Central memory CD4-positive, alpha-beta T cell (primary cell): Measurements from ENCODE around the gene BIRC6.
"Not testable (repeated sequence)": the region's sequence is repeated elsewhere in the genome, so short reads cannot be mapped to it uniquely, and the experiment has no call there.

Experiments
- DNase-seq: peaks from one replicate; pipeline ENCODE4 v3.0.0; 2022

The BIRC6 gene

GRCh38 chr2:32522770-32523169, 165.9 kb downstream of the BIRC6 start:
- no peak for DNase-seq

DNA sequence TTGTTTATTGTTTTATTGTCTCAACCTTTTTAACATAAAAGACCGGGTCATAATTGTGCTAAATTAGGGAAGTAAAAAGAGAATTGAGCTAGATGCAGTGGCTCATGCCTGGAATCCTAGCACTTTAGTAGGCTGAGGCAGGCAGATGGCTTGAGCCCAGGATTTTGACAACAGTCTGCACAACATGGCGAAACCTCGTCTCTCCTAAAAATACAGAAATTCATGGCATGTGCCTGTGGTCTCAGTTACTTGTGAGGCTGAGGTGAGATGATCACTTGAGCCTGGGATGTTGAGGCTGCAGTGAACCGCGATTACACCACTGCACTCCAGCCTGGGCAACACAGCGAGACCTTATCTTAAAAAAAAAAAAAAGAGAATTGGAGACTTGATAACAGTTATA, 166.9 kb downstream of the BIRC6 start:
- DNase-seq: no peak

- no peak for DNase-seq
Observed at GRCh38 chr2:32532341-32532740, 175.5 kb downstream of the BIRC6 start.

GRCh38 chr2:32532961-32533360, 176.1 kb downstream of the BIRC6 start:
- no peak for DNase-seq

GRCh38 chr2:32534831-32535230, 178.0 kb downstream of the BIRC6 start:
- DNase-seq: no peak

DNA sequence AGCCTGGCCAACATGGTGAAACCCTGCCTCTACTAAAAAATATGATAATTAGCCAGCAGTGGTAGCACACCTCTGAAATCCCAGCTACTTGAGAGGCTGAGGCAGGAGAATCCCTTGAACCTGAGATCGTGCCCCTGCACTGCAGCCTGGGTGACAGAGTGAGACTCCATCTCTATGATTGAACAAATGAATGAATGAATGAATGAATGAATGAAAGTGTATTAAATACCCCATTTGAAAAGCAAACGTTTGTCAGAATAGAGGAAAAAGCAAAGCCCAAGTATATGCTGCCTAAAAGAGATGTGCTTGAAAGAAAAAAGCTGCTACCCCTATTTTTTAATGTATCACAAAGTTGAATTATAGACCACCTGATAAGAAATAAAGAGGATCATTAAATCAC, 181.9 kb downstream of the BIRC6 start:
- DNase-seq: no peak

DNA sequence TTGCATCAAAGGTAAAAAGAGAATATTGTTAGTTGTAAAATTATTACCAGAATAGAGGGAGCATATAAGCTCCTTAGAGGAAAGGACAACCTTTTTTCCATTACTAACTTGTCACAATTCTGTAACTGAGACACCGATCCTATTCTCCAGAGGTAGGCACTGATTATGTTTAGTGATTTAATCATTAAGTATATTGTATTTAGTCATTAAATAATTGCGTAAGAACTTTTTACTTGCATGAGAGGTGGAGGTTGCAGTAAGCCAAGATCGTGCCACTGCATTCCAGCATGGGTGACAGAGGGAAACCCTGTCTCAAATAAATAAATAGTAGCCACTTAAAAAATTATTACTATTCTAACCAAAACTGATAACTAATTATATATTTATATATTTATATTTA, 195.7 kb downstream of the BIRC6 start:
- DNase-seq: not testable (repeated sequence)

- DNase-seq: peak; percentile 17
Observed at GRCh38 chr2:32553829-32554432, 197.1 kb downstream of the BIRC6 start.

DNA sequence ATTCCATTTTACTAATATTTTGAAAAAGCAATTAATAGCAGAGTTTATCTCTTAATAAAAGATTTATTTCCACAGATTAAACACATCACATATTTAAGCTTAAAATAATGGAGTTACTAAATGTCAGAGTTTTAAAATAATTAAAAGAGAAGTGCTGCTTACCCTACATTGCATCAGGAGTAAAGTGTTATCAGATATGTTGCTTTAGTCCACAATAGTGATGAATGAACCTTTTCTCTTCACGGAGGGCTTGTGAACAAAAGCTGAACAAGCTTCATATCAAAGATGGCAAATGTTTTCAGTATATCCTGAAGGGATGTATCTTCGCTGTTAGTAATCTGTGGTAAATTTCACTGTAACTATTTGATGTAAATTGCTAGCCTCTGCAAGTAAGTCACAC, 201.7 kb downstream of the BIRC6 start:
- no peak for DNase-seq

DNA sequence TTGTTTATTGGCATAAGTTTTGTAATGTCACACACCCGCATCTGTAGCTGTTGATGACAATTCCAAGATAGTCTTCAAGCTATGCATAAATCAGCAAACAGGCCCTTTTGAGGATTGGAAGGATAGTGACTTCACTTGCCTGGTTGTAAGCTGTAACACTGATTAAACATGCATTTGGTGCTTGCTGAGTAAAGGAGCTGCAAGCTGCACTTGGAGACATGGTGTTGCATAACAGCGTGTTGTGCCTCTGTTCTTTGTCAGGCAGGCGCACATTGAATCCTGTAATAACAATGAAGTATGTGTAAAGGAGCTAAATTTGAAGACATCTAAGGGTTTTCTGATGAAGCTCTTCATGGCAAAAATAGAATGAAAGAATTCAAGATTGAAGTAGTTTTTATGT, 202.3 kb downstream of the BIRC6 start:
- DNase-seq: no peak

- DNase-seq: no peak
Observed at GRCh38 chr2:32562906-32563305, 206.1 kb downstream of the BIRC6 start.

- no peak for DNase-seq
Observed at GRCh38 chr2:32564417-32565035, 207.7 kb downstream of the BIRC6 start.

DNA sequence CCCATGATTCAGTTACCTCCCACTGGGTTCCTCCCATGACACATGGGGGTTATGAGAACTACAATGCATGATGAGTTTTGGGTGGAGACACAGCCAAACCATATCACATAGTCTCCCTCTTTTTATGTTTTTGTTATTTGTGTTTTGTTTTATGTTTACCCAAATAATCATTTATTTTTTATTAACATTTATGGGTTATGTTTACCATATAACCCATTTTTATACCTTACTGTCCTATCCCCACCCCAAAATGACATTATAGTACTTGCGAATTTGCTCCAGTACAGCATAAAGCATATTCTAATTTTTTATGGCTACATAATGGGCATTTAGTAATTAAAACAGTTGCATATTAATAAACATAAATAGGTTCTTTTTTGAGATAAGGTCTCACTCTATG, 209.1 kb downstream of the BIRC6 start:
- DNase-seq: no peak

GRCh38 chr2:32572030-32572429, 215.2 kb downstream of the BIRC6 start:
- no peak for DNase-seq

DNA sequence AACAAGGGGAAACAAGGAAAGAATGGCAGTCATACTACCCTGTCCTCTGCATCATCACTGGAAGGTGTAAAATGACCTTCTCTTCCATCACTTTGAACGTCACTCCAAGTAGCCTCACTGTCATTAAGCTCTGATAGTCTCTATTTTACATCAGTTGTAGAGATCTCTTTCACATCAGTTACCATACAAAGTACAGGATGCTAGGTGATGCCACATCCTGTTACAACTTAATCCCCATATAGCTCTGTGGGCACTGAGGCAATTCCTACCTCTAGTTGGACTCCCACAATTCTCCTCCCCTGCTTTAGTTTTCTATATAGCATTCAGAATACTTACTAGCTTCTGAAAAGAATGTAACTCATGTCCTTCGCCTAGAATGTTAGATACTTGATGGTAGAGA, 215.9 kb downstream of the BIRC6 start:
- DNase-seq: peak; percentile 9

DNA sequence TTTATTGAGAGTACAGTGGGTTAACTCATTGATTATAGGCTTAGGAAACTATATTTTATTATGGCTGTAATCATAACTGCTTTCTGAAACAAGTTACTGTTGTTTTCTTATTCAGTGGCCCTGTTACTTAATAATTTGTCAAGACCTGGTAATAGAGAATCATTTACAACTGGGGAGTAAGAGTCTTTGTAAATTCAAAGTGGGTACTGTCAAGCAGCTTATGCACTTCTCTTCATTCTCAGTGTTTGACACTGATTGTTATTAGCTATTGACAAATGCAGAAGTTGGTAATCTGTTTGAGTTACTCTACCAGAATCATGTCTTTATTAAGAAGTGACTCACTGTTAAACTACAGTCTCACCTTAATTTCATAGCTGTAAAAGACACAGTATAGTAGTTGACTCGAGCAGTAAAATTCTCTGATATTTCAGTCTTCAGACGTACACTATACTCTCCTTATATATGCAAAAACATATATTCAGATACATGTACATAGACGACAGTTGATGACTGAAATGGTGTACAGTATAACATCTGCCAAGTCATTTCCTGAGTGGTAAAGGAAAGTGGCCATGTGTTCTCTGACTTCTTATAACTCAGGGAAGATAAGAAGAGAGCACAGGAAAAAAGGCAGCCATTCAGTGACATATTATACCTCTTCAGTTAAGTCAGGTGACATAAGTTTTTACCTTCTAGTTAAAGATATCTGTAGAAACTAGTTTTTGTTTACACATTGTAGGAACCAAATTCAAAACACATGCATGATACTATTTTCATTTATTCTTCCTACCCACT, 235.0 kb downstream of the BIRC6 start:
- peak; percentile 6 for DNase-seq

DNA sequence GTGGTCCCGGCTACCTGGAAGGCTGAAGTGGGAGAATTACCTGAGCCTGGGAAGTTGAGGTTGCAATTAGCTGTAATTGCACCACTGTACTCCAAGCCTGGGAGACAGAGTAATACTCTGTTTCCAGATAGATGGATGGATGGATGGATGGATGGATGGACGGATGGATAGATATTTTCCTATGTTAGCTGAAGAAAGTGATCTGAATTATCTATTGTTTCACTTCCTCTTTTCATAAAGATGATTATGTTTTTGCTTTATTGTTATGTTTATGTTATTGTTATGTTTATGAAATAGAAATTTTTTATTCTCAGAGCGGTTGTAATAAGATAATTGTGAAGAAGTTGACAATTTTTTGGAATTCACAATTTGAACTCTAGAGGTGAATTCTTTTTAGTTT, 237.8 kb downstream of the BIRC6 start:
- DNase-seq: no peak

DNA sequence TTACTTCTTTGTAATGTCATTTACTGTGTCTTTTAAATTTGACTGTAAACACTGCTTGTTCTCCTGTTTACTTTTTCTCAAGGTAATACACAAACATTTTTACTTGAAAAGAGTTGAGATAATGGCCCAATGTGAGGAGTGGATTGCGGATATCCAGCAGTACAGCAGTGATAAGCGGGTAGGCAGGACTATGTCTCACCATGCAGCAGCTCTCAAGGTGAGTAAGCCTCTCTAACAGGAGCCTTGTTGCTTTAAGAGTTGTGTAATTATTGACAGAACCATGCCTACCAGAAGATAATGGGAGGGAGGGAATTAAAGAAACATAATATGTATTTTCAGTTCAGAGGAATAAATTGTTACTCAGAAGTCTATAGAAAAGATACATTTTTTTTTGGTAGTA, 254.5 kb downstream of the BIRC6 start:
- no peak for DNase-seq

- DNase-seq: no peak
Observed at GRCh38 chr2:32611771-32612170, 254.9 kb downstream of the BIRC6 start.

DNA sequence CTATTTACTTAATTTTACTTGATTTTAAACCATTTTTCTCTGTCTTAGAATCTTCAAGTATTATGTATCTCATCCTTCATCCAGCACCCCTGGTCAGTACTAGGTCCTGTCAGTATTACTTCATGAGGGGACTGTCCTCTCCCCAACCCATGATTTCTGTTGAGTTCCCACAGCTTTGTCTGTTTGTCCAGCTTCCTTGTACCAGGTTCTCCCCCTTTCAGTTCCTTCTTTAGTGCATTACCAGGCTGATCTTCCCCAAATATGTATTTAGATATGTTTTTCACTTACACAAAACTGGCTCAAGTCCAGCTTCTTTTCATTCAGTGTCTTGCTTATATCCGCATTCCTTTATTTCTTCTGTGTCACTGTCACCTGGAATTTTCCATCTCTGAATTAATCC, 257.3 kb downstream of the BIRC6 start:
- DNase-seq: no peak

DNA sequence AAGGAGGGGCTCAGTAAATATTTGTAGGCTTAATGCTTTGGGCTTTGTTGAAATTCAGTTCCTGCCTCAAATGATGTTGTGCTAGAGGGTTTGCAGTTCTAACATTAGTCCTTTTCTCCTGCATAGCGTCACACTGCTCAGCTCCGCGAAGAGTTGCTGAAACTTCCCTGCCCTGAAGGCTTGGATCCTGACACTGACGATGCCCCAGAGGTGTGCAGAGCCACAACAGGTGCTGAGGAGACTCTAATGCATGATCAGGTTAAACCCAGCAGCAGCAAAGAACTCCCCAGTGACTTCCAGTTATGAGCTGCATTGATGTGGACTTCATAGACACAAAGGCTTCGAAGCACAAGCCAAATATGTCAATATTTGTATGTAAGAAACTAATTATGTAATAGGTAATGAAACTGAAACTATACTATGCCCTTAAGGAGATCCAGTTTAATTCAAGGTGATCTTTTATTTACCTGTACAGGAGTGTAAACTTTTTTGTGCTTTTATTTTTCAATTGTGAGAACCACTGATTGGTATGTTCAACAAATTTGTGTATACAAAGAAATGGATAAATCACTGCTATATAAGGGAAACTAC, 260.9 kb downstream of the BIRC6 start:
- no peak for DNase-seq

GRCh38 chr2:32622570-32623310, 265.9 kb downstream of the BIRC6 start:
- no peak for DNase-seq

DNA sequence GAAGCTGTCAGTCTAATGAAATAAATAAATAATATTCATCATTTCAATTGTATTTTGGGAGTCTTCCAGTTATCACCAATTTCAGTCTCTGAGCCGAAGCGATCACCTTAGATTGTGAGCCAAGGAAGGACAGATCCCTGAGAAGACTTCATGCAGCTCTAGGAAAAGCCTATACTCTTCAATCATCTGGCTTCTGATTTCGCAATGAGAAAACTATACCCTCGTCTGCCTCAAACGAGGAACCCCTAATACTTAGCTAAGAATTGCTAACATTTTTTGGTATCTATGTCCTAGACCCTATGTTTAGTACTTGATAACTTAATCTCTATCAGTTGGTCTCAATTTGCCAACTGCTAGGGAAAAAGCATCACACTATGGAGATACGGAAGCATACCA, 266.5 kb downstream of the BIRC6 start:
- DNase-seq: no peak
